Esophagus muscularis mucosa (tissue), 4 donors: Measurements from ENCODE around the gene FPR2. TPM values are rescaled to one million over a fixed set of nuclear protein-coding genes. Genes with fewer than 3 reads are reported as not detected.
"Not testable (repeated sequence)": the region's sequence is repeated elsewhere in the genome, so short reads cannot be mapped to it uniquely, and the experiment has no call there.

Experiments used
- DNase-seq: peaks from one replicate; pipeline ENCODE4 v3.0.0-alpha.2; 2017; ENCODE audit errors: extremely low spot score
- H3K27ac ChIP-seq, 4 donors: fragments of 200-600 bp; sonication (generic); replicated peaks in 1 of 4; 1 replicate in 3 of 4; 2 replicates in 1 of 4; pipeline ENCODE4 v1.5.1; 2016 to 2019; ENCODE audit warnings: mild to moderate bottlenecking in 1 of 4
- H3K27me3 ChIP-seq, 4 donors: fragments of 200-600 bp; sonication (generic); one replicate each; pipeline versions ENCODE4 v1.5.1 to v1.6.0; 2016 to 2019
- H3K36me3 ChIP-seq, 4 donors: fragments of 200-600 bp; sonication (generic); one replicate each; pipeline ENCODE4 v1.5.1; 2016 to 2019
- H3K4me1 ChIP-seq, 4 donors: fragments of 200-600 bp; sonication (generic); one replicate each; pipeline ENCODE4 v1.5.1; 2016 to 2019
- H3K4me3 ChIP-seq, 4 donors: fragments of 200-600 bp; sonication (generic); 1 replicate in 2 of 4; 2 replicates in 2 of 4; pipeline ENCODE4 v1.5.1; 2016 to 2019; ENCODE audit warnings: mild to moderate bottlenecking in 4 of 4, moderate library complexity in 1 of 4
- H3K9me3 ChIP-seq, 4 donors: fragments of 200-600 bp; sonication (generic); 1 replicate in 3 of 4; 2 replicates in 1 of 4; pipeline ENCODE4 v1.5.1; 2016 to 2019
- EP300 ChIP-seq: sonication (generic); formaldehyde crosslinking; IDR thresholded peaks from one replicate; pipeline ENCODE4 v1.6.1; 2017; ENCODE audit warnings: antibody characterized with exemption
- POLR2A ChIP-seq: fragments of 450-650 bp; IDR thresholded peaks from one replicate; pipeline ENCODE4 v1.6.1; 2017; ENCODE audit warnings: antibody characterized with exemption, moderate library complexity, mild to moderate bottlenecking, low read depth
- POLR2AphosphoS5 ChIP-seq, 2 donors: sonication (generic); formaldehyde crosslinking; IDR thresholded peaks; one replicate each; pipeline ENCODE4 v1.6.1; 2017; ENCODE audit warnings: antibody characterized with exemption in 2 of 2
- WGBS: methylation state at CpG from one replicate; pipeline ENCODE4 v1.1.5; 2018; 5-methylcytosine and 5-hydroxymethylcytosine counted together
- intact Hi-C: fragments of 100-400 bp; cut with DNase I; formaldehyde crosslinking; loops from one replicate; pipeline ENCODE4 v1.15.1; 2023
- total RNA-seq, 4 donors: library from RNA; depleted of rRNA; stranded (reverse); fragments of >200 nt; gene quantifications; one replicate each; pipeline versions ENCODE4 v1.1.0 to v1.2.1, GENCODE V29; 2016
- TF ChIP-seq, protein P1 (sequence below), 3 experiments: fragments of 200-600 bp in 2 of 3; fragments of 450-650 bp in 1 of 3; sonication (generic) in 2 of 3; IDR thresholded peaks; one replicate each; pipeline ENCODE4 v1.5.1; 2017 to 2019; ENCODE audit warnings: antibody characterized with exemption in 3 of 3, mild to moderate bottlenecking in 2 of 3, moderate library complexity in 1 of 3

Gene FPR2
- total RNA-seq, 4 donors from 2014 or later = 0.29 to 9.1 (median 1.5) TPM; not detected in 1

GRCh38 chr19:51771376-51772130, 10.6 kb downstream of the FPR2 start:
- Histone ChIP-seq H3K36me3 (no peaks in the 10 kb centered on the region), H3K9me3 (no peaks in the 10 kb centered on the region), H3K4me3 (no peak overlapping the region), H3K4me1 (no peaks in the 10 kb centered on the region), H3K27ac (no peak overlapping the region), H3K27me3 (peaks cover 0 to 40% (median 2%) of the 10 kb centered on the region in 4 donors)
- WGBS = 59% methylated on average over 10 of the region's 10 CpGs
- intact Hi-C loops = loop anchor here (10.0 kb wide), 1 partner anchor 117 kb away; no protein-coding TSS in a partner anchor
- no peak for DNase-seq
- TF ChIP-seq, protein P1, sequence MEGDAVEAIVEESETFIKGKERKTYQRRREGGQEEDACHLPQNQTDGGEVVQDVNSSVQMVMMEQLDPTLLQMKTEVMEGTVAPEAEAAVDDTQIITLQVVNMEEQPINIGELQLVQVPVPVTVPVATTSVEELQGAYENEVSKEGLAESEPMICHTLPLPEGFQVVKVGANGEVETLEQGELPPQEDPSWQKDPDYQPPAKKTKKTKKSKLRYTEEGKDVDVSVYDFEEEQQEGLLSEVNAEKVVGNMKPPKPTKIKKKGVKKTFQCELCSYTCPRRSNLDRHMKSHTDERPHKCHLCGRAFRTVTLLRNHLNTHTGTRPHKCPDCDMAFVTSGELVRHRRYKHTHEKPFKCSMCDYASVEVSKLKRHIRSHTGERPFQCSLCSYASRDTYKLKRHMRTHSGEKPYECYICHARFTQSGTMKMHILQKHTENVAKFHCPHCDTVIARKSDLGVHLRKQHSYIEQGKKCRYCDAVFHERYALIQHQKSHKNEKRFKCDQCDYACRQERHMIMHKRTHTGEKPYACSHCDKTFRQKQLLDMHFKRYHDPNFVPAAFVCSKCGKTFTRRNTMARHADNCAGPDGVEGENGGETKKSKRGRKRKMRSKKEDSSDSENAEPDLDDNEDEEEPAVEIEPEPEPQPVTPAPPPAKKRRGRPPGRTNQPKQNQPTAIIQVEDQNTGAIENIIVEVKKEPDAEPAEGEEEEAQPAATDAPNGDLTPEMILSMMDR (IDR thresholded peaks at IDR 0.05) = no peak
- TF ChIP-seq POLR2AphosphoS5 (IDR thresholded peaks at IDR 0.05) = no peak
- no peak for TF ChIP-seq EP300
- no peak for TF ChIP-seq POLR2A

- 47% methylated on average over 6 of the region's 6 CpGs for WGBS
- intact Hi-C loops = loop anchor here (10.0 kb wide), 1 partner anchor 118 kb away; no protein-coding TSS in a partner anchor
- H3K36me3 ChIP-seq = no peaks in the 10 kb centered on the region
- H3K27ac ChIP-seq = no peak overlapping the region
- DNase-seq = no peak
- TF ChIP-seq POLR2AphosphoS5 (IDR thresholded peaks at IDR 0.05) = no peak
- TF ChIP-seq, protein P1 (IDR thresholded peaks at IDR 0.05) = no peak
- TF ChIP-seq EP300 = no peak
- TF ChIP-seq POLR2A = no peak
- no peak overlapping the region for H3K4me3 ChIP-seq
- H3K27me3 ChIP-seq = peaks cover 0 to 46% (median 2%) of the 10 kb centered on the region in 4 donors
- peaks cover 1 to 6% (median 5%) of the 10 kb centered on the region in 4 donors for H3K4me1 ChIP-seq
- no peaks in the 10 kb centered on the region for H3K9me3 ChIP-seq
Measured at GRCh38 chr19:51772977-51773376, 12.0 kb downstream of the FPR2 start.

- WGBS = 90% methylated on average over 1 of the region's 1 CpG
- not testable (repeated sequence) for DNase-seq
- intact Hi-C loops = loop anchor here (2.0 to 10.0 kb wide), 2 partner anchors 122 to 304 kb away; no protein-coding TSS in a partner anchor
Measured at GRCh38 chr19:51776561-51776960, 15.6 kb downstream of the FPR2 start.

GRCh38 chr19:51777570-51778462, 16.8 kb downstream of the FPR2 start:
- no peak overlapping the region for H3K27ac ChIP-seq
- intact Hi-C loops = loop anchor here (2.0 to 10.0 kb wide), 2 partner anchors 123 to 305 kb away; no protein-coding TSS in a partner anchor
- peak; percentile 62 for DNase-seq
- no peak overlapping the region for H3K4me3 ChIP-seq
- peaks cover 0 to 50% (median 7%) of the 10 kb centered on the region in 4 donors for H3K27me3 ChIP-seq
- WGBS = 28% methylated on average over 23 of the region's 23 CpGs
- H3K36me3 ChIP-seq = no peaks in the 10 kb centered on the region
- TF ChIP-seq POLR2AphosphoS5 (IDR thresholded peaks at IDR 0.05) = no peak
- TF ChIP-seq, protein P1 (IDR thresholded peaks at IDR 0.05) = peak; percentile 59 to 80 (median 61)
- H3K9me3 ChIP-seq = no peaks in the 10 kb centered on the region
- H3K4me1 ChIP-seq = peaks cover 3 to 7% (median 7%) of the 10 kb centered on the region in 4 donors

More at GRCh38 chr19:51776561-51776960, 15.6 kb downstream of the FPR2 start:
- not testable (repeated sequence) for H3K4me3 ChIP-seq, H3K4me1 ChIP-seq, H3K27ac ChIP-seq, H3K9me3 ChIP-seq, H3K36me3 ChIP-seq
- peaks cover 0 to 52% (median 7%) of the 10 kb centered on the region in 4 donors for H3K27me3 ChIP-seq

DNA sequence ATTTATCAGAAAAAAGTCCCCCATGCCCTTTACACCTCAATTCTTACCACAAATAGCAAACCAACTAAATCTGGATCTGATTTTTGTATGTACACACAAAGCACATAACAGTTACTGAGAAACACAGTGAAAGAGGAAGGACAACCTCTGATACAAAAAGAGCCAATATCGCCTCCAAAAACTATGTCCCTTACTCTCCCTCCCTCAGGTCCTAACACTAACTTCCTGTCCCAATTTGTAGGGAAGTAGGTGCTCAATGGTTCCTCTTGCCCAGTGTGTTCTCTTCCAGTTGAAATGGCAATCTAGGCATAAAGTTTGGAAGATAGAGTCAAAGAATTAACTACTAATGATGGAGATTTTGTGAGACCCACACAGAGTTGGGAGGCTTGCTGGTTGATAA, 18.2 kb downstream of the FPR2 start:
- Histone ChIP-seq H3K4me1 (peaks cover 3 to 7% (median 7%) of the 10 kb centered on the region in 4 donors), H3K27ac (no peak overlapping the region), H3K27me3 (peaks cover 0 to 41% (median 7%) of the 10 kb centered on the region in 4 donors), H3K4me3 (no peak overlapping the region), H3K9me3 (no peaks in the 10 kb centered on the region), H3K36me3 (no peaks in the 10 kb centered on the region)
- intact Hi-C loops = loop anchor here (10.0 kb wide), 1 partner anchor 124 kb away; no protein-coding TSS in a partner anchor
- WGBS = 60% methylated on average over 1 of the region's 1 CpG
- DNase-seq = peak; percentile 64
- TF ChIP-seq, protein P1 (IDR thresholded peaks at IDR 0.05) = no peak
- TF ChIP-seq EP300 = no peak
- no peak for TF ChIP-seq POLR2A
- TF ChIP-seq POLR2AphosphoS5 (IDR thresholded peaks at IDR 0.05) = no peak
